Activated T-cell treated with anti-CD3 and anti-CD28 coated beads for 48 hours (primary cell): ENCODE results near the gene IFT172.
"Not testable (repeated sequence)": the region's sequence is repeated elsewhere in the genome, so short reads cannot be mapped to it uniquely, and the experiment has no call there.

ENCODE experiments used
- DNase-seq: peaks from one replicate; pipeline ENCODE4 v3.0.0-alpha.2; 2020; ENCODE audit warnings: low read depth

IFT172 gene

GRCh38 chr2:27489498-27490397 is at the start of gene IFT172:
IFT172 (minus strand) TSS chr2:27489743; CDS start chr2:27489653, 90 bp downstream.
- peak; percentile 97 for DNase-seq

GRCh38 chr2:27538839-27539450 is 49.4 kb upstream of the IFT172 start:
- not testable (repeated sequence) for DNase-seq

GRCh38 chr2:27537287-27537686 is 47.7 kb upstream of the IFT172 start:
- DNase-seq: no peak

GRCh38 chr2:27531983-27532382 is 42.4 kb upstream of the IFT172 start:
- DNase-seq: no peak

GRCh38 chr2:27527182-27527581 is 37.6 kb upstream of the IFT172 start:
- no peak for DNase-seq

GRCh38 chr2:27522400-27522945 is 32.9 kb upstream of the IFT172 start:
- no peak for DNase-seq

GRCh38 chr2:27520316-27520715 is 30.8 kb upstream of the IFT172 start:
- no peak for DNase-seq

GRCh38 chr2:27518782-27519113 is 29.2 kb upstream of the IFT172 start:
- no peak for DNase-seq

- no peak for DNase-seq
These were observed 28.7 kb upstream of the IFT172 start for GRCh38 chr2:27518113-27518781.

GRCh38 chr2:27509326-27509725 is 19.8 kb upstream of the IFT172 start:
- no peak for DNase-seq

- DNase-seq: no peak
These were observed 17.8 kb upstream of the IFT172 start for GRCh38 chr2:27507293-27507692.

GRCh38 chr2:27506587-27506986 is 17.0 kb upstream of the IFT172 start:
- no peak for DNase-seq

- no peak for DNase-seq
These were observed 12.6 kb upstream of the IFT172 start for GRCh38 chr2:27502142-27502541.

- DNase-seq: no peak
These were observed 11.5 kb upstream of the IFT172 start for GRCh38 chr2:27501042-27501441.

- no peak for DNase-seq
These were observed 9.4 kb upstream of the IFT172 start for GRCh38 chr2:27498975-27499374.

GRCh38 chr2:27497288-27497627 is 7.7 kb upstream of the IFT172 start:
- no peak for DNase-seq

GRCh38 chr2:27496357-27497287 is 7.1 kb upstream of the IFT172 start, which contains the start of gene GCKR:
GCKR (plus strand) TSS chr2:27496839; CDS start chr2:27496905, 66 bp downstream.
- DNase-seq: no peak

GRCh38 chr2:27495840-27496356 is 6.4 kb upstream of the IFT172 start:
- DNase-seq: no peak

GRCh38 chr2:27494944-27495554 is 5.5 kb upstream of the IFT172 start, which contains the start of gene FNDC4:
FNDC4 (minus strand) TSS chr2:27495200; CDS start chr2:27494679, 521 bp downstream.
- DNase-seq: no peak

GRCh38 chr2:27494284-27494943 is 4.9 kb upstream of the IFT172 start:
- DNase-seq: no peak
